ENCODE results near the gene FGD6. TPM values are rescaled to one million over a fixed set of nuclear protein-coding genes. Genes with fewer than 3 reads are reported as not detected.

FGD6 gene
- total RNA-seq, 1 experiment from 2014 or later: 28.3 TPM

DNA sequence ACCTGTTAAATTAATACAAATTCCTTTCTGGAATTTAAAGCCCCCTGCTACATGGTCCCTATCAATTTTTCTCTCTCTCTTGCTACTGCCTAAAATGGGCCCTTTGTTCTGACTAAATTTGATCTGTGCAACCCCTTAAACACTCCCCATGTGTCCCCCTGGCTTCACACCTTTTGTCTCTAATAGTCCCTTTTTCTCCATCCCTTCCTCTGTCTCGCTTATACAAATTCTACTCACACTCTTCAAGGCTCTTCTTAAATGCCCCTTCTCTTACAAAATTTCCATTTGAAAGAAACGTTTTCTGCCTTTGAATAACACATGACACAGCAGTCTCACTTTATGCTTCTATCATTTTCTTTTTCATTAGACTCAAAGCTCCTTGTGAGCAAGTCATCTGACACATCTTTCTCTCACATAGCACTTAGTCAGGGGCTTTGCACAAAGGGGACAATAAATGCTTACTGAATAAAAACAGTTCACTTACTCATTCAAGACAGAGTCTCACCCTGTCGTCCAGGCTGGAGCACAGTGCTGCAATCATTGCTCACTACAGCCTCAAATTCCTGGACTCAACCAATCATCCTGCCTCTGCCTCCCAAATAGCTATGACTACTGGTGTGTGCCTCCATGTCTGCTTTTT, 102.4 kb downstream of the FGD6 start:
- DNase-seq (ENCODE audit: low read depth, low spot score) (no peak), ATAC-seq (no peak)
- Histone ChIP-seq H3K27ac (ENCODE audit: low read length) (0 out of 2 replicates have a peak overlapping the region, but pooled peaks have one; percentile 9), H3K36me3 (ENCODE audit: control insufficient read depth, insufficient read depth, low read length) (no peaks in the 10 kb centered on the region; the same call in 1 of the 2 replicates), H3K4me3 (ENCODE audit: low read depth in 2 of 2, low read length in 2 of 2) (no peak overlapping the region), H3K4me1 (ENCODE audit: control insufficient read depth, insufficient read depth, low read length) (peaks cover 20% of the 10 kb centered on the region), H3K27me3 (ENCODE audit: control insufficient read depth, insufficient read depth, low read length) (no peaks in the 10 kb centered on the region), H3K9me3 (ENCODE audit: control insufficient read depth, insufficient read depth, low read depth, low read length) (no peaks in the 10 kb centered on the region)
- ChIA-PET POLR2A (interaction anchor here (0.6 kb wide), 1 partner anchor 289 kb away, joined by 3 read pairs; no protein-coding TSS in a partner anchor), CTCF (no interaction called here)
- TF ChIP-seq TCF7L2 (IDR thresholded peaks at IDR 0.05; ENCODE audit: low read depth, low read length): no peak
- no peak for TF ChIP-seq SIN3A (IDR thresholded peaks at IDR 0.05; ENCODE audit: borderline replicate concordance, insufficient read depth, low read depth, low read length)
- TF ChIP-seq, protein P1, sequence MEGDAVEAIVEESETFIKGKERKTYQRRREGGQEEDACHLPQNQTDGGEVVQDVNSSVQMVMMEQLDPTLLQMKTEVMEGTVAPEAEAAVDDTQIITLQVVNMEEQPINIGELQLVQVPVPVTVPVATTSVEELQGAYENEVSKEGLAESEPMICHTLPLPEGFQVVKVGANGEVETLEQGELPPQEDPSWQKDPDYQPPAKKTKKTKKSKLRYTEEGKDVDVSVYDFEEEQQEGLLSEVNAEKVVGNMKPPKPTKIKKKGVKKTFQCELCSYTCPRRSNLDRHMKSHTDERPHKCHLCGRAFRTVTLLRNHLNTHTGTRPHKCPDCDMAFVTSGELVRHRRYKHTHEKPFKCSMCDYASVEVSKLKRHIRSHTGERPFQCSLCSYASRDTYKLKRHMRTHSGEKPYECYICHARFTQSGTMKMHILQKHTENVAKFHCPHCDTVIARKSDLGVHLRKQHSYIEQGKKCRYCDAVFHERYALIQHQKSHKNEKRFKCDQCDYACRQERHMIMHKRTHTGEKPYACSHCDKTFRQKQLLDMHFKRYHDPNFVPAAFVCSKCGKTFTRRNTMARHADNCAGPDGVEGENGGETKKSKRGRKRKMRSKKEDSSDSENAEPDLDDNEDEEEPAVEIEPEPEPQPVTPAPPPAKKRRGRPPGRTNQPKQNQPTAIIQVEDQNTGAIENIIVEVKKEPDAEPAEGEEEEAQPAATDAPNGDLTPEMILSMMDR (IDR thresholded peaks at IDR 0.05): no peak
- TF ChIP-seq POLR2AphosphoS5 (IDR thresholded peaks at IDR 0.05; ENCODE audit: low read depth, low read length): no peak
- TF ChIP-seq, protein P2, sequence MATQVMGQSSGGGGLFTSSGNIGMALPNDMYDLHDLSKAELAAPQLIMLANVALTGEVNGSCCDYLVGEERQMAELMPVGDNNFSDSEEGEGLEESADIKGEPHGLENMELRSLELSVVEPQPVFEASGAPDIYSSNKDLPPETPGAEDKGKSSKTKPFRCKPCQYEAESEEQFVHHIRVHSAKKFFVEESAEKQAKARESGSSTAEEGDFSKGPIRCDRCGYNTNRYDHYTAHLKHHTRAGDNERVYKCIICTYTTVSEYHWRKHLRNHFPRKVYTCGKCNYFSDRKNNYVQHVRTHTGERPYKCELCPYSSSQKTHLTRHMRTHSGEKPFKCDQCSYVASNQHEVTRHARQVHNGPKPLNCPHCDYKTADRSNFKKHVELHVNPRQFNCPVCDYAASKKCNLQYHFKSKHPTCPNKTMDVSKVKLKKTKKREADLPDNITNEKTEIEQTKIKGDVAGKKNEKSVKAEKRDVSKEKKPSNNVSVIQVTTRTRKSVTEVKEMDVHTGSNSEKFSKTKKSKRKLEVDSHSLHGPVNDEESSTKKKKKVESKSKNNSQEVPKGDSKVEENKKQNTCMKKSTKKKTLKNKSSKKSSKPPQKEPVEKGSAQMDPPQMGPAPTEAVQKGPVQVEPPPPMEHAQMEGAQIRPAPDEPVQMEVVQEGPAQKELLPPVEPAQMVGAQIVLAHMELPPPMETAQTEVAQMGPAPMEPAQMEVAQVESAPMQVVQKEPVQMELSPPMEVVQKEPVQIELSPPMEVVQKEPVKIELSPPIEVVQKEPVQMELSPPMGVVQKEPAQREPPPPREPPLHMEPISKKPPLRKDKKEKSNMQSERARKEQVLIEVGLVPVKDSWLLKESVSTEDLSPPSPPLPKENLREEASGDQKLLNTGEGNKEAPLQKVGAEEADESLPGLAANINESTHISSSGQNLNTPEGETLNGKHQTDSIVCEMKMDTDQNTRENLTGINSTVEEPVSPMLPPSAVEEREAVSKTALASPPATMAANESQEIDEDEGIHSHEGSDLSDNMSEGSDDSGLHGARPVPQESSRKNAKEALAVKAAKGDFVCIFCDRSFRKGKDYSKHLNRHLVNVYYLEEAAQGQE (IDR thresholded peaks at IDR 0.05; ENCODE audit: insufficient read depth in 1 of 2, low read depth in 2 of 2, low read length in 1 of 2): no peak
- no TSS peak for BruUV-seq (replicated peaks)
- in situ Hi-C loops (cut with HindIII; ENCODE audit: low pct_unique_long_range_greater_than_20kb, low sequenced_read_pairs): loop anchor here (5.0 kb wide), 1 partner anchor 92 kb away; no protein-coding TSS in a partner anchor
- intact Hi-C loops (cut with micrococcal nuclease; ENCODE audit: unreplicated experiment): loop anchor here (10.0 kb wide), 1 partner anchor 420 kb away; no protein-coding TSS in a partner anchor

DNA sequence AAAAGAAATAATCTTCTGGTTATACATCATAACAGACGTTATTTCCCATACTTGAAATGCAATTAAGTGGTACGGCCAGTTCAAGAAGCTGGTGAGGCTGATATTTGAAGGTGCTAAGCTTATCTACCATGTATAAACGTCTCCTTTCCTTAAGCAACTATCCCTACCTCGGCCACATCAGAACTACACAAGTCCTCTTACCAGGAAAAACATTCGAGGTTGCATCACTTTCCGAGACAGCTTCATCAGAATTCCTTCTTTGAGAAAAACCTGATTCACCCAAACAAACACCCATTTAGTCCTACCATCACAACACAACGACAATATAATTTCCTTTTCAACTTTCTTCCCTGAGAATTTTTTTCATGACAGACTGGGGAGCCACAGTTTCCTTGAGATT, 109.9 kb downstream of the FGD6 start:
- CTCF ChIA-PET: no interaction called here
- no peaks in the 10 kb centered on the region for H3K9me3 ChIP-seq (ENCODE audit: control insufficient read depth, insufficient read depth, low read depth, low read length)
- in situ Hi-C loops (cut with HindIII; ENCODE audit: low pct_unique_long_range_greater_than_20kb, low sequenced_read_pairs) (no loop called here), intact Hi-C loops (cut with micrococcal nuclease; ENCODE audit: unreplicated experiment) (no loop called here)
- ATAC-seq: no peak
- no TSS peak for BruUV-seq (replicated peaks)
- H3K27me3 ChIP-seq (ENCODE audit: control insufficient read depth, insufficient read depth, low read length): no peaks in the 10 kb centered on the region
- H3K36me3 ChIP-seq (ENCODE audit: control insufficient read depth, insufficient read depth, low read length): peaks cover 12% of the 10 kb centered on the region; the same call in 1 of the 2 replicates
- TF ChIP-seq, protein P1 (IDR thresholded peaks at IDR 0.05): no peak
- TF ChIP-seq TCF7L2 (IDR thresholded peaks at IDR 0.05; ENCODE audit: low read depth, low read length) (no peak), POLR2AphosphoS5 (IDR thresholded peaks at IDR 0.05; ENCODE audit: low read depth, low read length) (no peak), SIN3A (IDR thresholded peaks at IDR 0.05; ENCODE audit: borderline replicate concordance, insufficient read depth, low read depth, low read length) (no peak)
- TF ChIP-seq, protein P2 (IDR thresholded peaks at IDR 0.05; ENCODE audit: insufficient read depth in 1 of 2, low read depth in 2 of 2, low read length in 1 of 2): no peak
- no peak overlapping the region for H3K27ac ChIP-seq (ENCODE audit: low read length)
- DNase-seq (ENCODE audit: low read depth, low spot score): no peak
- no peak overlapping the region for H3K4me3 ChIP-seq (ENCODE audit: low read depth in 2 of 2, low read length in 2 of 2)
- POLR2A ChIA-PET: no interaction called here
- peaks cover 7% of the 10 kb centered on the region for H3K4me1 ChIP-seq (ENCODE audit: control insufficient read depth, insufficient read depth, low read length)

Data from Panc1 (cell line).